B cell (primary cell): ENCODE results near the gene ARHGAP6. TPM values are rescaled to one million over a fixed set of nuclear protein-coding genes. Genes with fewer than 3 reads are reported as not detected.

Experiments
- ATAC-seq: fragments of 200-7000 bp; cut with Tn5 transposase; one replicate; pipeline ENCODE4 v1.10.0; 2021; ENCODE audit warnings: low read depth, mild to moderate bottlenecking, moderate number of reproducible peaks, moderate library complexity
- CTCF ChIA-PET: fragments of 350-600 bp; sonication (Branson Sonifier 250); formaldehyde crosslinking; loops from one replicate; lab custom pipeline; 2021; ENCODE audit warnings: antibody characterized with exemption, inconsistent platforms; lab: Charles Lee
- POLR2A ChIA-PET: fragments of 350-600 bp; sonication (Branson Sonifier 250); formaldehyde crosslinking; loops from one replicate; lab custom pipeline; 2021; ENCODE audit warnings: antibody characterized with exemption; lab: Charles Lee
- DNase-seq: peaks from one replicate; pipeline ENCODE4 v3.0.0; 2013
- H2AFZ ChIP-seq: 2 replicates; pipeline ENCODE4 v1.6.1; 2012; ENCODE audit warnings: mild to moderate bottlenecking, low read depth, low read length; ENCODE audit not compliant: insufficient read depth, poor library complexity, severe bottlenecking
- H3K27ac ChIP-seq, 2 donors: 1 replicate in 1 of 2; 2 replicates in 1 of 2; pipeline ENCODE4 v1.5.1; 2012 to 2013; ENCODE audit warnings: low read length in 2 of 2, mild to moderate bottlenecking in 2 of 2, moderate library complexity in 1 of 2
- H3K27me3 ChIP-seq, 4 experiments: fragments of 200-600 bp in 1 of 4; sonication (generic) in 1 of 4; replicated peaks in 1 of 4; 1 replicate in 2 of 4; 2 replicates in 2 of 4; pipeline versions ENCODE4 v1.6.1 to v1.7.0; 2013 to 2016; ENCODE audit warnings: low read length in 3 of 4, mild to moderate bottlenecking in 2 of 4, mixed read lengths in 1 of 4, moderate library complexity in 1 of 4; ENCODE audit not compliant: insufficient read depth in 4 of 4, control insufficient read depth in 3 of 4; ENCODE audit errors: control extremely low read depth in 1 of 4
- H3K36me3 ChIP-seq, 2 experiments: replicated peaks in 1 of 2; 1 replicate in 1 of 2; 2 replicates in 1 of 2; pipeline versions ENCODE4 v1.6.1 to v1.7.1; 2013; ENCODE audit warnings: low read length in 1 of 2; ENCODE audit not compliant: insufficient read depth in 2 of 2, control insufficient read depth in 1 of 2; ENCODE audit errors: control extremely low read depth in 1 of 2, extremely low read depth in 1 of 2
- H3K4me1 ChIP-seq, 2 donors: fragments of 200-600 bp in 1 of 2; sonication (generic) in 1 of 2; 1 replicate in 1 of 2; 2 replicates in 1 of 2; pipeline versions ENCODE4 v1.5.1 to v1.6.1; 2013 to 2017; ENCODE audit warnings: low read length in 2 of 2; ENCODE audit not compliant: control insufficient read depth in 2 of 2, insufficient read depth in 2 of 2
- H3K4me2 ChIP-seq: replicated peaks from 2 replicates; pipeline ENCODE3; 2012; ENCODE audit warnings: mild to moderate bottlenecking, low read depth, low read length; ENCODE audit not compliant: poor library complexity, severe bottlenecking
- H3K4me3 ChIP-seq, 5 experiments: fragments of 200-600 bp in 1 of 5; sonication (generic) in 1 of 5; 1 replicate in 3 of 5; 2 replicates in 2 of 5; pipeline versions ENCODE4 v1.5.1 to v1.7.0; 2011 to 2016; ENCODE audit warnings: low read length in 4 of 5, mild to moderate bottlenecking in 4 of 5, low read depth in 2 of 5, control low read depth in 1 of 5, moderate library complexity in 1 of 5; ENCODE audit not compliant: insufficient read depth in 1 of 5; ENCODE audit errors: control extremely low read depth in 1 of 5, extremely low read depth in 1 of 5
- H3K79me2 ChIP-seq: fragments of 200-600 bp; sonication (generic); one replicate; pipeline ENCODE4 v1.6.0; 2016; ENCODE audit warnings: low read length; ENCODE audit not compliant: control insufficient read depth, insufficient read depth
- H3K9ac ChIP-seq: fragments of 200-600 bp; sonication (generic); 2 replicates; pipeline ENCODE4 v1.6.1; 2017; ENCODE audit warnings: mild to moderate bottlenecking, low read length, moderate library complexity
- H3K9me3 ChIP-seq, 3 donors: one replicate each; pipeline versions ENCODE4 v1.6.1 to v1.7.1; 2013; ENCODE audit warnings: low read length in 2 of 3; ENCODE audit not compliant: control insufficient read depth in 2 of 3, insufficient read depth in 1 of 3; ENCODE audit errors: control extremely low read depth in 1 of 3
- H4K20me1 ChIP-seq: 2 replicates; pipeline ENCODE4 v1.6.0; 2012; ENCODE audit warnings: mild to moderate bottlenecking, low read length; ENCODE audit not compliant: insufficient read depth, control insufficient read depth, poor library complexity, severe bottlenecking
- H3K27ac Mint-ChIP-seq: one replicate; pipeline ENCODE4 v1.8.0; 2021; ENCODE audit warnings: mixed read lengths
- H3K27me3 Mint-ChIP-seq: one replicate; pipeline ENCODE4 v1.8.0; 2021; ENCODE audit warnings: mixed read lengths
- H3K4me1 Mint-ChIP-seq: one replicate; pipeline ENCODE4 v1.8.0; 2021; ENCODE audit warnings: mixed read lengths
- H3K4me3 Mint-ChIP-seq: one replicate; pipeline ENCODE4 v1.8.0; 2021; ENCODE audit warnings: mixed read lengths
- H3K9me3 Mint-ChIP-seq: one replicate; pipeline ENCODE4 v1.8.0; 2022; ENCODE audit warnings: mixed read lengths; ENCODE audit not compliant: insufficient read depth
- EZH2 ChIP-seq: IDR thresholded peaks from 2 replicates; pipeline ENCODE4 v1.6.1; 2012; ENCODE audit warnings: borderline replicate concordance, low read depth, mild to moderate bottlenecking, moderate library complexity, low read length; ENCODE audit not compliant: insufficient read depth, poor library complexity, severe bottlenecking
- WGBS: methylation state at CpG from one replicate; pipeline ENCODE4 v1.1.5; 2013; ENCODE audit warnings: missing lambda C conversion rate; ENCODE audit not compliant: insufficient coverage; 5-methylcytosine and 5-hydroxymethylcytosine counted together
- intact Hi-C: fragments of 100-400 bp; cut with micrococcal nuclease; formaldehyde crosslinking; loops from one replicate; pipeline ENCODE4 v1.10.0; 2022
- polyA plus RNA-seq: library from polyadenylated mRNA; depleted of rRNA; stranded (reverse); fragments of >200 nt; gene quantifications from 2 replicates; pipeline ENCODE4 v1.2.3, GENCODE V29; 2012
- total RNA-seq, 2 donors: library from RNA; stranded (reverse); fragments of 120-200 nt in 1 of 2; gene quantifications; 1 replicate in 1 of 2; 2 replicates in 1 of 2; pipeline versions ENCODE4 v1.2.3 to v1.2.4, GENCODE V29; 2013 to 2022
- TF ChIP-seq, protein P1 (sequence below): fragments of 200-600 bp; IDR thresholded peaks from one replicate; pipeline ENCODE4 v1.8.0; 2022; ENCODE audit warnings: antibody characterized with exemption, mild to moderate bottlenecking

The ARHGAP6 gene
- total and polyA plus RNA-seq, 2 donors (not counting 1 experiment from before 2014, with no cell fraction given), result 1.6 to 2.6 TPM

DNA sequence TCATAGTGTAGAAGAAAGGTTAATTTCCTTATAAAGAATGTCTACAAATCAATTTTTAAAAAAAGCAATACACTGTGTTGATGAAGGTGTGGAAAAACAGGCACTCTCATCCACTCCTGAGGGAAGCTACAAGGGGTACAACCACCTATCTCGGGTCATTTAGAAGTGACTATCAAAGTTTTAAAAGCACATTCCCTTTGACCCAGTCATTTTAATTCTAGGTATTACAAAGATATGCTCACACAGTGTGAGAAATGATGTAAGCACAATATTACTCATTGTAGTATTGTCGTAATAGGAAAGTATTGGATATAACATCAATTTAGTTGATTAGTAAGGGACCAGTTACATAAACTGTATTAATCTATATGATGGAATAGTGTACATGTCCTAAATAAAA, 562.0 kb downstream of the ARHGAP6 start:
- no peak overlapping the region for H3K4me3 ChIP-seq
- POLR2A ChIA-PET, result no interaction called here
- DNase-seq (no peak), ATAC-seq (no peak)
- no peaks in the 10 kb centered on the region for H3K36me3 ChIP-seq
- H3K4me1 ChIP-seq, result no peaks in the 10 kb centered on the region
- H3K27ac ChIP-seq, result no peak overlapping the region
- no peak overlapping the region for H3K4me3 Mint-ChIP-seq
- H3K27me3 ChIP-seq, result no peaks in the 10 kb centered on the region
- H3K9ac ChIP-seq, result no peak overlapping the region
- no peak overlapping the region for H3K27ac Mint-ChIP-seq
- H3K9me3 ChIP-seq, result no peaks in the 10 kb centered on the region
- no peaks in the 10 kb centered on the region for H3K9me3 Mint-ChIP-seq
- intact Hi-C loops, result no loop called here
- no peak overlapping the region for H3K4me2 ChIP-seq
- no peaks in the 10 kb centered on the region for H3K79me2 ChIP-seq
- no peaks in the 10 kb centered on the region for H3K27me3 Mint-ChIP-seq
- H4K20me1 ChIP-seq, result no peaks in the 10 kb centered on the region
- H3K4me1 Mint-ChIP-seq, result no peaks in the 10 kb centered on the region
- H2AFZ ChIP-seq, result no peak overlapping the region
- CTCF ChIA-PET, result no interaction called here
- TF ChIP-seq, protein P1, sequence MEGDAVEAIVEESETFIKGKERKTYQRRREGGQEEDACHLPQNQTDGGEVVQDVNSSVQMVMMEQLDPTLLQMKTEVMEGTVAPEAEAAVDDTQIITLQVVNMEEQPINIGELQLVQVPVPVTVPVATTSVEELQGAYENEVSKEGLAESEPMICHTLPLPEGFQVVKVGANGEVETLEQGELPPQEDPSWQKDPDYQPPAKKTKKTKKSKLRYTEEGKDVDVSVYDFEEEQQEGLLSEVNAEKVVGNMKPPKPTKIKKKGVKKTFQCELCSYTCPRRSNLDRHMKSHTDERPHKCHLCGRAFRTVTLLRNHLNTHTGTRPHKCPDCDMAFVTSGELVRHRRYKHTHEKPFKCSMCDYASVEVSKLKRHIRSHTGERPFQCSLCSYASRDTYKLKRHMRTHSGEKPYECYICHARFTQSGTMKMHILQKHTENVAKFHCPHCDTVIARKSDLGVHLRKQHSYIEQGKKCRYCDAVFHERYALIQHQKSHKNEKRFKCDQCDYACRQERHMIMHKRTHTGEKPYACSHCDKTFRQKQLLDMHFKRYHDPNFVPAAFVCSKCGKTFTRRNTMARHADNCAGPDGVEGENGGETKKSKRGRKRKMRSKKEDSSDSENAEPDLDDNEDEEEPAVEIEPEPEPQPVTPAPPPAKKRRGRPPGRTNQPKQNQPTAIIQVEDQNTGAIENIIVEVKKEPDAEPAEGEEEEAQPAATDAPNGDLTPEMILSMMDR, result no peak
- no peak for TF ChIP-seq EZH2
- whole genome bisulfite sequencing, result no CpG with 5 or more reads among the region's 2 CpGs

DNA sequence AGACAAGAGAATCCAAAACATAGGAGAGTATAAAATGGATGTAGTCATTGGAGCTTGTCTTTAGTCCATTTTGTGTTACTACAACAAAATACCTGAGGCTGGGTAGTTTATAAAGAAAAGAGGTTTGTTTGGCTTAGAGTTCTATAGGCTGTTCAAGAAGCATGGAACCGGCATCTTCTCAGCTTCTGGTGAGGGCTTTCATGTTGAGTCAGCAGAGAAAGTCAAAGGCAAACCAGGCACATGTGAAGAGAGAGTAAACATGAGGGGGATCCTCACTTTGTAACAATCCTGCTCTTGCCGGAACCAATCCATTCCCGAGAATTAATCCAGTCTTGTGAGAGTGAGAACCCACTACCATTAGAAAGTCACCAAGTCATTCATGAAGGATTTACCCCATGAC, 562.7 kb downstream of the ARHGAP6 start:
- CTCF ChIA-PET, result no interaction called here
- H3K27ac Mint-ChIP-seq, result no peak overlapping the region
- no peak for DNase-seq
- ATAC-seq, result no peak
- Histone ChIP-seq H3K9me3 (no peaks in the 10 kb centered on the region), H3K36me3 (no peaks in the 10 kb centered on the region), H4K20me1 (no peaks in the 10 kb centered on the region), H3K9ac (no peak overlapping the region), H3K4me3 (no peak overlapping the region), H3K79me2 (no peaks in the 10 kb centered on the region), H3K27ac (no peak overlapping the region), H3K4me2 (no peak overlapping the region), H2AFZ (no peak overlapping the region), H3K27me3 (no peaks in the 10 kb centered on the region), H3K4me1 (no peaks in the 10 kb centered on the region)
- H3K9me3 Mint-ChIP-seq, result no peaks in the 10 kb centered on the region
- TF ChIP-seq EZH2, result no peak
- TF ChIP-seq, protein P1, result no peak
- WGBS, result 60% methylated on average over 1 of the region's 3 CpGs
- intact Hi-C loops, result no loop called here
- no peaks in the 10 kb centered on the region for H3K27me3 Mint-ChIP-seq
- no peak overlapping the region for H3K4me3 Mint-ChIP-seq
- H3K4me1 Mint-ChIP-seq, result no peaks in the 10 kb centered on the region
- POLR2A ChIA-PET, result no interaction called here
